IMR-90 (cell line): Measurements from ENCODE around the gene POLR2L.

Experiments used
- BHLHE40 ChIP-seq: fragments of 150-350 bp; IDR thresholded peaks from 2 replicates; pipeline ENCODE4 v1.6.1; 2016; ENCODE audit warnings: mild to moderate bottlenecking, low read depth, low read length
- CEBPB ChIP-seq: IDR thresholded peaks from 2 replicates; pipeline ENCODE4 v1.6.1; 2012; ENCODE audit warnings: low read depth, low read length, improper control_type of control experiment
- CHD1 ChIP-seq: IDR thresholded peaks from 2 replicates; pipeline ENCODE4 v1.6.1; 2012; ENCODE audit warnings: low read depth, low read length, improper control_type of control experiment
- CTCF ChIP-seq: conservative IDR thresholded peaks from 2 replicates; pipeline ENCODE4 v1.5.1; 2012; ENCODE audit warnings: mild to moderate bottlenecking, low read depth, low read length, improper control_type of control experiment
- MAFK ChIP-seq: IDR thresholded peaks from 2 replicates; pipeline ENCODE4 v1.6.1; 2012; ENCODE audit warnings: low read depth, low read length, improper control_type of control experiment
- MXI1 ChIP-seq: IDR thresholded peaks from 2 replicates; pipeline ENCODE4 v1.6.1; 2012; ENCODE audit warnings: low read depth, mild to moderate bottlenecking, low read length, moderate library complexity, borderline replicate concordance
- POLR2A ChIP-seq: IDR thresholded peaks from 2 replicates; pipeline ENCODE4 v1.6.1; 2012; ENCODE audit warnings: mild to moderate bottlenecking, low read depth, low read length
- RAD21 ChIP-seq: IDR thresholded peaks from 2 replicates; pipeline ENCODE4 v1.6.1; 2012; ENCODE audit warnings: low read length, improper control_type of control experiment
- RFX5 ChIP-seq: IDR thresholded peaks from 2 replicates; pipeline ENCODE4 v1.8.0; 2012; ENCODE audit warnings: low read depth, mild to moderate bottlenecking, low read length, moderate library complexity
- USF2 ChIP-seq: fragments of 150-350 bp; IDR thresholded peaks from 2 replicates; pipeline ENCODE4 v1.6.1; 2017; ENCODE audit warnings: mild to moderate bottlenecking, antibody characterized with exemption, low read length, low read depth

- TF ChIP-seq CTCF (no peak), CEBPB (peak; percentile 75), RFX5 (no peak), POLR2A (no peak), RAD21 (no peak), BHLHE40 (no peak), USF2 (no peak), MAFK (no peak), CHD1 (no peak), MXI1 (no peak)
These were observed 23.8 kb downstream of the POLR2L start, which contains the start of gene PNPLA2 for GRCh38 chr11:818396-819128.
